ENCODE measurements around the gene SLC23A3. TPM values are rescaled to one million over a fixed set of nuclear protein-coding genes. Genes with fewer than 3 reads are reported as not detected.
"Not testable (repeated sequence)": the region's sequence is repeated elsewhere in the genome, so short reads cannot be mapped to it uniquely, and the experiment has no call there.

SLC23A3 gene
- total and polyA plus RNA-seq, 7 donors: 0.09 to 0.86 (median 0.14) TPM; not detected in 1

DNA sequence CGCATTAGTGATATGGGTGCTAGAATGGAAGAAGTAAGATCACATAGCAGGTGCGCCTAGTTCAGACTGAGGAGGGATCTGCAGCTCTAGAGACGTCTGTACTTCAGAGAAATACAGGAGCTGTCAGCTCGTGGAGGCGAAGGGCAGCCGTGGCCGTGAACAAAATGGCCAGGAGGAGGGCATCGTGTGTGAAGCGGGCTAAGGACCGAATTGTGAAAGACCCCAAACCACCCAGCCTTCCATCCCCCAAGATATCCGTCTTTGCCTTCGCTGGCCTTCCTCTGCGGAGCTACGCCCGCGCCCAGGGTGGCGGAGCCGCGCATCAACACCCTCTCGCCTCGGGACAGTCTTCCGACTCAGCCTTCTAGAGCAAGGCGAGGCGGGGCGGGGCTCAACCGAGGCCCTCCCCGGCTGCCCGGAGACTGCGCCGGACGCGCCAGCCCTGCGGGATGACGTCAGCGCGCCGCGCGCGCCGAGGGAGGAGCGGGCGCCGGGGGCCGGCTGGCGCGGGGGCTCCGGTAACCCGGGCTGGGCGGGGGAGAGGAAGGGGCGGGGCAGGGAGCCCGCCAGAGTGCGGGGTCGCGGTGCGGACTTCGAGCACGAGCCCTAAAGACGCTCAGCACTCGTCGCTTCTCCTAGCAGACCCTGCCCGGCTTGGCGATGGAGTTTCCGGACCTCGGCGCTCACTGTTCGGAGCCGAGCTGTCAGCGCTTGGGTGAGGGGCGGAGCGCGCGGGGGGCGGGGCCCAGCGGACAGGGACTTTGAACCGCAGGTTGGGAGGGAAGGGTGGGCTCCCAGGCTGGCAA lies 36.7 kb upstream of the SLC23A3 start, which contains the start of gene ZFAND2B:
ZFAND2B (plus strand) TSS at position 455 of the 806 bp plus-strand sequence; CDS start at position 661, 206 bp downstream.
- WGBS, 3 donors: 0 to 1% (median 0%) methylated on average over 59 to 76 of the region's 76 CpGs
- intact Hi-C loops (cut with DNase I): loop anchor here in 1 of 2 donors (1.0 kb wide), 1 partner anchor 28 kb away; the partner anchor contains the start of gene RETREG2
- DNase-seq: peak; percentile 95 to 97

GRCh38 chr2:219205981-219206327 lies 36.1 kb upstream of the SLC23A3 start:
- TF ChIP-seq, protein P1, sequence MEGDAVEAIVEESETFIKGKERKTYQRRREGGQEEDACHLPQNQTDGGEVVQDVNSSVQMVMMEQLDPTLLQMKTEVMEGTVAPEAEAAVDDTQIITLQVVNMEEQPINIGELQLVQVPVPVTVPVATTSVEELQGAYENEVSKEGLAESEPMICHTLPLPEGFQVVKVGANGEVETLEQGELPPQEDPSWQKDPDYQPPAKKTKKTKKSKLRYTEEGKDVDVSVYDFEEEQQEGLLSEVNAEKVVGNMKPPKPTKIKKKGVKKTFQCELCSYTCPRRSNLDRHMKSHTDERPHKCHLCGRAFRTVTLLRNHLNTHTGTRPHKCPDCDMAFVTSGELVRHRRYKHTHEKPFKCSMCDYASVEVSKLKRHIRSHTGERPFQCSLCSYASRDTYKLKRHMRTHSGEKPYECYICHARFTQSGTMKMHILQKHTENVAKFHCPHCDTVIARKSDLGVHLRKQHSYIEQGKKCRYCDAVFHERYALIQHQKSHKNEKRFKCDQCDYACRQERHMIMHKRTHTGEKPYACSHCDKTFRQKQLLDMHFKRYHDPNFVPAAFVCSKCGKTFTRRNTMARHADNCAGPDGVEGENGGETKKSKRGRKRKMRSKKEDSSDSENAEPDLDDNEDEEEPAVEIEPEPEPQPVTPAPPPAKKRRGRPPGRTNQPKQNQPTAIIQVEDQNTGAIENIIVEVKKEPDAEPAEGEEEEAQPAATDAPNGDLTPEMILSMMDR (IDR thresholded peaks at IDR 0.05): no peak
- Histone ChIP-seq H3K27me3 (ENCODE audit: insufficient read depth in 3 of 3, low read length in 2 of 3) (no peaks in the 10 kb centered on the region), H3K9me3 (no peaks in the 10 kb centered on the region), H3K4me3 (peak overlapping the region; percentile 75), H3K4me1 (peaks cover 15% of the 10 kb centered on the region), H3K36me3 (ENCODE audit: insufficient read depth in 1 of 2, low read depth in 1 of 2) (peaks cover 3 to 35% of the 10 kb centered on the region in 2 donors), H3K27ac (peak overlapping the region; percentile 91)
- ATAC-seq (no peak), DNase-seq (no peak)
- intact Hi-C loops (cut with DNase I): loop anchor here in 1 of 2 donors (1.0 kb wide), 1 partner anchor 28 kb away; the partner anchor contains the start of gene RETREG2
- 18 to 23% (median 19%) methylated on average over 7 of the region's 7 CpGs for WGBS, 3 donors

More for the DNA sequence above, 36.7 kb upstream of the SLC23A3 start, which contains the start of gene ZFAND2B:
- H3K4me1 ChIP-seq: peaks cover 15% of the 10 kb centered on the region
- H3K27ac ChIP-seq: peak within 1 kb of the TSS; percentile 91
- peaks cover 3 to 41% of the 10 kb centered on the region in 2 donors for H3K36me3 ChIP-seq (ENCODE audit: insufficient read depth in 1 of 2, low read depth in 1 of 2)
- peak; percentile 97 to 98 (median 98) for ATAC-seq
- no peaks in the 10 kb centered on the region for H3K9me3 ChIP-seq
- no peaks in the 10 kb centered on the region for H3K27me3 ChIP-seq (ENCODE audit: insufficient read depth in 3 of 3, low read length in 2 of 3)
- TF ChIP-seq, protein P1 (IDR thresholded peaks at IDR 0.05): peak; percentile 9
- H3K4me3 ChIP-seq: peak within 1 kb of the TSS; percentile 75

GRCh38 chr2:219205165-219205538 lies 35.3 kb upstream of the SLC23A3 start:
- Histone ChIP-seq H3K9me3 (no peaks in the 10 kb centered on the region), H3K4me1 (peaks cover 15% of the 10 kb centered on the region), H3K27me3 (ENCODE audit: insufficient read depth in 3 of 3, low read length in 2 of 3) (no peaks in the 10 kb centered on the region), H3K4me3 (no peak overlapping the region), H3K27ac (no peak overlapping the region), H3K36me3 (ENCODE audit: insufficient read depth in 1 of 2, low read depth in 1 of 2) (peaks cover 3 to 27% of the 10 kb centered on the region in 2 donors)
- no peak for ATAC-seq
- intact Hi-C loops (cut with DNase I): no loop called here
- DNase-seq: no peak
- TF ChIP-seq, protein P1 (IDR thresholded peaks at IDR 0.05): no peak
- WGBS, 3 donors: 83 to 89% (median 86%) methylated on average over 5 of the region's 5 CpGs

DNA sequence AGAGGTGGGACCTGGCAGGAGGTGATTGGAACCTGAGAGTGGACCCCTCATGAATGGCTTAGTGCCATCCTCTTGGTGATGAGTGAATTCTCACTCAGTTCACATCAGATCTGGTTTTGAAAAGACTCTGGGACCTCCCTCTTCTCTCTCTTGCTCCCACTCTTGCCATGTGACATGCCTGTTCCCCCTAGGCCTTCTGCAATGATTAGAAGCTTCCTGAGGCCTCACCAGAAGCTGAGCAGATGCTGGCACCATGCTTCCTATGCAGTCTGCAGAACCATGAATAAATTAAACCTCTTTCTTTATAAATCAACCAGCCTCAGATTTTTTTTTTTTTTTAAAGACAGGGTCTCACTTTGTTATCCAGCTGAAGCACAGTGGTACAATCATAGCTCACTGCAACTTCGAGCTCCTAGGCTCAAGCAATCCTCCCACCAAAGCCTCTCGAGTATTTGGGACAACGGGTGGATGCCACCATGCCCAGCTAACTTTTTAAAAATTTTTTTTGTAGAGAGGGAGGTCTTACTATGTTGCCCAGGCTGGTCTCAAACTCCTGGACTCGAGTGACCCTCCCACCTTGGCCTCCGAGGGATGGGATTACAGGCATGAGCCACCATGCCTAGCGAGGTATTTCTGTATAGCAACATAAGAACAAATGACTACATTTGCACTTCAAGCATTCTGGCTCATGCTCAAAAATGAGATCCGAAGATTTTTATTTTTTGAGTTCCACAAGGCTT lies 34.8 kb upstream of the SLC23A3 start:
- intact Hi-C loops (cut with DNase I): no loop called here
- 85 to 87% (median 85%) methylated on average over 7 of the region's 7 CpGs for WGBS, 3 donors

DNA sequence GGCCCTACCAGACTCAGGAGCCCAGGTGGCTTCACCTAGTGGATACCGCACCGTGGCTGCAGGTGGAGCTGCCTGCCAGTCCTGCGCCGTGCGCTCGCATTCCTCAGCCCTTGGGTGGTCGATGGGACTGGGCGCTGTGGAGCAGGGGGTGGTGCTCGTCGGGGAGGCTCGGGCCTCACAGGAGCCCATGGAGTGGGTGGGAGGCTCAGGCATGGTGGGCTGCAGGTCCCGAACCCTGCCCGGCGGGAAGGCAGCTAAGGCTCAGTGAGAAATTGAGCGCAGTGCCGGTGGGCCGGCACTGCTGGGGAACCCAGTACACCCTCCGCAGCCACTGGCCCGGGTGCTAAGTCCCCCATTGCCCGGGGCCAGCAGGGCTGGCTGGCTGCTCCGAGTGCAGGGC lies 31.5 kb upstream of the SLC23A3 start:
- DNase-seq; ATAC-seq; H3K4me1 ChIP-seq; H3K27me3 ChIP-seq (ENCODE audit: insufficient read depth in 3 of 3, low read length in 2 of 3); H3K9me3 ChIP-seq; H3K27ac ChIP-seq; H3K4me3 ChIP-seq; intact Hi-C loops (cut with DNase I); H3K36me3 ChIP-seq (ENCODE audit: insufficient read depth in 1 of 2, low read depth in 1 of 2): not testable (repeated sequence)
- 88 to 93% (median 89%) methylated on average over 17 to 18 of the region's 21 CpGs for WGBS, 3 donors

More for the DNA sequence above, 34.8 kb upstream of the SLC23A3 start:
- ATAC-seq (no peak), DNase-seq (no peak)
- H3K4me3 ChIP-seq: no peak overlapping the region
- no peak overlapping the region for H3K27ac ChIP-seq
- H3K27me3 ChIP-seq (ENCODE audit: insufficient read depth in 3 of 3, low read length in 2 of 3): peaks cover 0 to 3% (median 0%) of the 10 kb centered on the region in 3 donors
- peaks cover under 1 to 21% of the 10 kb centered on the region in 2 donors for H3K36me3 ChIP-seq (ENCODE audit: insufficient read depth in 1 of 2, low read depth in 1 of 2)
- TF ChIP-seq, protein P1 (IDR thresholded peaks at IDR 0.05): no peak
- no peaks in the 10 kb centered on the region for H3K9me3 ChIP-seq
- peaks cover 15% of the 10 kb centered on the region for H3K4me1 ChIP-seq

- ATAC-seq; H3K4me1 ChIP-seq; H3K27me3 ChIP-seq (ENCODE audit: insufficient read depth in 3 of 3, low read length in 2 of 3); H3K4me3 ChIP-seq; DNase-seq; H3K36me3 ChIP-seq (ENCODE audit: insufficient read depth in 1 of 2, low read depth in 1 of 2); H3K27ac ChIP-seq; H3K9me3 ChIP-seq; intact Hi-C loops (cut with DNase I): not testable (repeated sequence)
- 55 to 57% (median 56%) methylated on average over 24 of the region's 26 CpGs for WGBS, 3 donors
Measured at GRCh38 chr2:219200502-219201326, 30.9 kb upstream of the SLC23A3 start.
